BJ (cell line): Measurements from ENCODE around the gene CTRL. TPM values are rescaled to one million over a fixed set of nuclear protein-coding genes. Genes with fewer than 3 reads are reported as not detected.

Experiments used
- CTCF ChIA-PET: fragments of 350-600 bp; formaldehyde crosslinking; extraction: SDS; loops from one replicate; lab custom pipeline; 2021; ENCODE audit warnings: antibody characterized with exemption, inconsistent platforms; lab: Yijun Ruan, JAX
- POLR2A ChIA-PET: fragments of 300-600 bp; sonication (Branson Sonifier 250); formaldehyde crosslinking; extraction: SDS; loops from one replicate; lab custom pipeline; 2021; ENCODE audit warnings: antibody characterized with exemption; lab: Charles Lee
- DNase-seq: peaks from one replicate; pipeline ENCODE4 v3.0.0-alpha.2; 2011; ENCODE audit warnings: low read depth
- H3K27me3 ChIP-seq: 2 replicates; pipeline ENCODE4 v1.6.0; 2011; ENCODE audit warnings: low read length; ENCODE audit not compliant: control insufficient read depth, insufficient read depth
- H3K36me3 ChIP-seq: 2 replicates; pipeline ENCODE4 v1.5.1; 2011; ENCODE audit warnings: low read length; ENCODE audit not compliant: control insufficient read depth, insufficient read depth
- H3K4me3 ChIP-seq: 2 replicates; pipeline ENCODE4 v1.5.1; 2011; ENCODE audit warnings: low read depth, mild to moderate bottlenecking, control low read depth, low read length
- CTCF ChIP-seq: IDR thresholded peaks from 2 replicates; pipeline ENCODE4 v1.5.1; 2011; ENCODE audit warnings: low read depth, mild to moderate bottlenecking, control low read depth, inconsistent platforms, low read length, moderate library complexity; ENCODE audit not compliant: insufficient read depth
- polyA plus RNA-seq: library from polyadenylated mRNA; depleted of rRNA; stranded (reverse); fragments of >200 nt; gene quantifications from 2 replicates; pipeline ENCODE4 v1.2.3, GENCODE V29; 2011

The CTRL gene
- polyA plus RNA-seq, 1 experiment = 0.58 TPM

GRCh38 chr16:67883146-67883871, 48.4 kb downstream of the CTRL start:
- DNase-seq = no peak
- peaks cover 58% of the 10 kb centered on the region for H3K36me3 ChIP-seq
- TF ChIP-seq CTCF = no peak
- CTCF ChIA-PET = interaction anchor here (0.6 to 8.4 kb wide), 39 partner anchors 9 to 388 kb away, joined by 3 to 155 read pairs (median 5); partner anchors contain the start of genes CTRL, DDX28, DUS2 and EDC4
- no peaks in the 10 kb centered on the region for H3K27me3 ChIP-seq
- POLR2A ChIA-PET = interaction anchor here (0.6 kb wide), 1 partner anchor 31 kb away, joined by 3 read pairs; no protein-coding TSS in a partner anchor
- H3K4me3 ChIP-seq = no peak overlapping the region

GRCh38 chr16:67882374-67883145, 49.1 kb downstream of the CTRL start:
- Histone ChIP-seq H3K27me3 (no peaks in the 10 kb centered on the region), H3K4me3 (no peak overlapping the region), H3K36me3 (peaks cover 66% of the 10 kb centered on the region)
- DNase-seq = no peak
- ChIA-PET POLR2A (no interaction called here), CTCF (interaction anchor here (0.6 to 8.4 kb wide), 23 partner anchors 8 to 387 kb away, joined by 3 to 155 read pairs (median 4); partner anchors contain the start of genes CTRL, DDX28, DUS2 and EDC4)
- no peak for TF ChIP-seq CTCF

- no peak for TF ChIP-seq CTCF
- Histone ChIP-seq H3K27me3 (no peaks in the 10 kb centered on the region), H3K4me3 (no peak overlapping the region), H3K36me3 (peaks cover 72% of the 10 kb centered on the region)
- POLR2A ChIA-PET = no interaction called here
- no peak for DNase-seq
- CTCF ChIA-PET = interaction anchor here (0.8 to 8.4 kb wide), 12 partner anchors 8 to 199 kb away, joined by 3 to 155 read pairs (median 8); partner anchors contain the start of genes CTRL, EDC4, PSKH1 and PSMB10
Measured at GRCh38 chr16:67881621-67882161, 50.0 kb downstream of the CTRL start.

- no peak for TF ChIP-seq CTCF
- DNase-seq = no peak
- ChIA-PET POLR2A (no interaction called here), CTCF (interaction anchor here (1.1 kb wide), 1 partner anchor 64 kb away, joined by 3 read pairs; no protein-coding TSS in a partner anchor)
- no peak overlapping the region for H3K4me3 ChIP-seq
- H3K27me3 ChIP-seq = no peaks in the 10 kb centered on the region
- peaks cover 77% of the 10 kb centered on the region for H3K36me3 ChIP-seq
Measured at GRCh38 chr16:67880584-67880983, 51.1 kb downstream of the CTRL start.
